Esophagus muscularis mucosa (tissue), 3 donors: Measurements from ENCODE around the gene TPPP.

Experiments used
- CTCF ChIP-seq, 3 experiments: fragments of 200-600 bp in 2 of 3; fragments of 450-650 bp in 1 of 3; sonication (generic) in 2 of 3; IDR thresholded peaks; one replicate each; pipeline ENCODE4 v1.5.1; 2017 to 2019; ENCODE audit warnings: antibody characterized with exemption in 3 of 3, mild to moderate bottlenecking in 2 of 3, moderate library complexity in 1 of 3
- POLR2A ChIP-seq: fragments of 450-650 bp; IDR thresholded peaks from one replicate; pipeline ENCODE4 v1.6.1; 2017; ENCODE audit warnings: antibody characterized with exemption, moderate library complexity, mild to moderate bottlenecking, low read depth

- TF ChIP-seq CTCF (IDR thresholded peaks at IDR 0.05) (no peak), POLR2A (no peak)
Measured at GRCh38 chr5:624118-624950, 68.8 kb downstream of the TPPP start.
